T follicular helper cell (primary cell): ENCODE data around the gene STXBP5.
"Not testable (repeated sequence)": the region's sequence is repeated elsewhere in the genome, so short reads cannot be mapped to it uniquely, and the experiment has no call there.

Source experiments
- DNase-seq: peaks from one replicate; pipeline ENCODE4 v3.0.0-alpha.2; 2020; ENCODE audit warnings: low read depth

The STXBP5 gene

GRCh38 chr6:147246853-147247635 lies 42.8 kb downstream of the STXBP5 start:
- no peak for DNase-seq

GRCh38 chr6:147248859-147249258 lies 44.6 kb downstream of the STXBP5 start:
- DNase-seq, result no peak

GRCh38 chr6:147251072-147251471 lies 46.9 kb downstream of the STXBP5 start:
- DNase-seq, result no peak

- not testable (repeated sequence) for DNase-seq
Measured at GRCh38 chr6:147254929-147255473, 50.8 kb downstream of the STXBP5 start.

GRCh38 chr6:147255948-147256674 lies 51.9 kb downstream of the STXBP5 start:
- no peak for DNase-seq

- DNase-seq, result no peak
Measured at GRCh38 chr6:147257760-147258159, 53.5 kb downstream of the STXBP5 start.

- no peak for DNase-seq
Measured at GRCh38 chr6:147260091-147260490, 55.9 kb downstream of the STXBP5 start.

GRCh38 chr6:147262946-147263345 lies 58.7 kb downstream of the STXBP5 start:
- no peak for DNase-seq

- no peak for DNase-seq
Measured at GRCh38 chr6:147266821-147267220, 62.6 kb downstream of the STXBP5 start.

GRCh38 chr6:147267658-147268057 lies 63.4 kb downstream of the STXBP5 start:
- no peak for DNase-seq

- no peak for DNase-seq
Measured at GRCh38 chr6:147268254-147268653, 64.0 kb downstream of the STXBP5 start.

GRCh38 chr6:147274012-147274411 lies 69.8 kb downstream of the STXBP5 start:
- DNase-seq, result no peak

- no peak for DNase-seq
Measured at GRCh38 chr6:147274776-147275175, 70.6 kb downstream of the STXBP5 start.

GRCh38 chr6:147278891-147279290 lies 74.7 kb downstream of the STXBP5 start:
- no peak for DNase-seq

GRCh38 chr6:147279427-147279826 lies 75.2 kb downstream of the STXBP5 start:
- no peak for DNase-seq

GRCh38 chr6:147281895-147282565 lies 77.8 kb downstream of the STXBP5 start:
- no peak for DNase-seq

GRCh38 chr6:147282566-147282959 lies 78.3 kb downstream of the STXBP5 start:
- no peak for DNase-seq

GRCh38 chr6:147283460-147283859 lies 79.2 kb downstream of the STXBP5 start:
- no peak for DNase-seq

- no peak for DNase-seq
Measured at GRCh38 chr6:147285087-147285855, 81.1 kb downstream of the STXBP5 start.

- DNase-seq, result no peak
Measured at GRCh38 chr6:147287869-147288271, 83.7 kb downstream of the STXBP5 start.

- no peak for DNase-seq
Measured at GRCh38 chr6:147297124-147297523, 92.9 kb downstream of the STXBP5 start.
